GM19372 (cell line): ENCODE data around the gene OS9.

Source experiments
- ATAC-seq: cut with Tn5 transposase; IDR thresholded peaks from one replicate; pipeline ENCODE4 v1.9.1; 2021; ENCODE audit warnings: mild to moderate bottlenecking, low read depth, moderate library complexity; ENCODE audit not compliant: unreplicated experiment

OS9 gene

GRCh38 chr12:57751432-57751787 is 57.5 kb downstream of the OS9 start:
- no peak for ATAC-seq

GRCh38 chr12:57751788-57752667 is 58.1 kb downstream of the OS9 start, which contains the start of gene CDK4:
CDK4 (minus strand) TSS chr12:57752310; CDS start chr12:57751717, 593 bp downstream.
- ATAC-seq, result peak; percentile 61

GRCh38 chr12:57752668-57753000 is 58.7 kb downstream of the OS9 start:
- ATAC-seq, result no peak

- ATAC-seq, result no peak
Observed at GRCh38 chr12:57753756-57754337, 59.9 kb downstream of the OS9 start.

GRCh38 chr12:57754411-57755193 is 60.7 kb downstream of the OS9 start, which contains the start of gene MARCHF9:
MARCHF9 (plus strand) TSS chr12:57755103; CDS start chr12:57755529, 426 bp downstream.
- ATAC-seq, result peak; percentile 28

- ATAC-seq, result no peak
Observed at GRCh38 chr12:57755194-57755453, 61.2 kb downstream of the OS9 start.

- no peak for ATAC-seq
Observed at GRCh38 chr12:57755454-57756372, 61.8 kb downstream of the OS9 start.

- no peak for ATAC-seq
Observed at GRCh38 chr12:57756406-57757341, 62.7 kb downstream of the OS9 start.

- no peak for ATAC-seq
Observed at GRCh38 chr12:57757771-57758170, 63.8 kb downstream of the OS9 start.

- ATAC-seq, result no peak
Observed at GRCh38 chr12:57758552-57759359, 64.8 kb downstream of the OS9 start.

GRCh38 chr12:57759360-57759980 is 65.5 kb downstream of the OS9 start:
- ATAC-seq, result no peak

- no peak for ATAC-seq
Observed at GRCh38 chr12:57760347-57760982, 66.5 kb downstream of the OS9 start.

GRCh38 chr12:57761391-57761998 is 67.6 kb downstream of the OS9 start:
- ATAC-seq, result no peak

- no peak for ATAC-seq
Observed at GRCh38 chr12:57762463-57762862, 68.5 kb downstream of the OS9 start.

- ATAC-seq, result no peak
Observed at GRCh38 chr12:57763881-57764661, 70.1 kb downstream of the OS9 start.

- ATAC-seq, result no peak
Observed at GRCh38 chr12:57764662-57765002, 70.7 kb downstream of the OS9 start.
